ENCODE results near the gene ETS1. TPM values are rescaled to one million over a fixed set of nuclear protein-coding genes. Genes with fewer than 3 reads are reported as not detected.

ETS1 gene
- total and polyA plus RNA-seq, 5 donors = 24.5 to 60.6 (median 50.6) TPM

DNA sequence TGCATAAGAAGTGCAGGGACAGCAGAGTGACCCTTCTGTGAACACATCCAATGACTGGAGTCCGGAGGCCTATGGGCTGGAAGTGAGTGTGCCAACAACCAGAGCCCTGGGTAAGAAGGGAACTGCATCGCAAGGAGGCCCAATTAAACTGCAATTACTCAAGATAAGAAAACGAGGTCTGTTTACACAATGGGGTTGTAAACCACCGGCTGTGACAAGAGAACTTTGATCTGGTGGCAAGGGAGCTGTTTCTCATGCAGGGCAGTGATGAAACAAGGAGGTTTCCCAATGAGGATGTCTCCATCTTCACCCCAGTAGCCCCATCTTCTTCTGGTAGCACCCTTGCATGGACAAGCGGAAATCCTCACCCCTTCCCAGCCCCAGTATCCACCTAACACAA lies 21.5 kb downstream of the ETS1 start:
- H3K27me3 ChIP-seq (ENCODE audit: control insufficient read depth, insufficient read depth) = no peaks in the 10 kb centered on the region
- DNase-seq (no peak), ATAC-seq (no peak)
- 68% methylated on average over 5 of the region's 5 CpGs for WGBS
- intact Hi-C loops (cut with DNase I) = no loop called here
- no peaks in the 10 kb centered on the region for H3K9me3 ChIP-seq (ENCODE audit: control insufficient read depth, low read length)
- no peak overlapping the region for H3K27ac ChIP-seq (ENCODE audit: low read length)
- H3K4me3 ChIP-seq (ENCODE audit: low read length) = no peak overlapping the region
- H3K4me1 ChIP-seq (ENCODE audit: control insufficient read depth, insufficient read depth, low read length) = peaks cover 3% of the 10 kb centered on the region

DNA sequence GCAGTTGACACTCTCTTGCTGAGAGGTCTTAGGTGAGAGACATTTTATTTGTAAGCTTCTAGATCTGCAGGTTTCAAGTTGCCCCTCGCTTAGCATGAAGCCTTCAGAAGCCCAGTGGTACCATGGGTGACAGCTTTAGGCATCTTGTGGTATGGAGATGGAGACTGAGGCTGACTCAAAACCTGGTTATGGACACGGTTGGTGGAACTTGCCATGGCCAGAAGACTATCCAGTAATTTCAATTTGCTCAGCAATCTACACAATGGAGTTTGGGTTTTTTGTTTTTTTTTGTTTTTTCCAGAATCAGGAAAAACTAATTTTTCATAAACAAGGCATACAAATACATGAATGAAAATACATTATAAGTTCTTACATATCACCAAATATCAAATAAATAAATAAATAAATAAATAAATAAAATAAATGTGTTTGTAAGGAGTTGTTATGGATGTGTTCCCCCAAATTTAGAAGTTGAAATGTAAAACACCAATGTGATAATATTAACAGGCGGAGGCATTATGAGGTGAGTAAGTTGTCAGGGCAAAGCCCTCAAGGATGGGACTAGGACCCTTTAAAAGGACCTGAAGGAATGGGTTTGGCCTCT lies 22.6 kb downstream of the ETS1 start:
- Histone ChIP-seq H3K4me3 (ENCODE audit: low read length) (no peak overlapping the region), H3K4me1 (ENCODE audit: control insufficient read depth, insufficient read depth, low read length) (peaks cover 3% of the 10 kb centered on the region), H3K27me3 (ENCODE audit: control insufficient read depth, insufficient read depth) (no peaks in the 10 kb centered on the region), H3K9me3 (ENCODE audit: control insufficient read depth, low read length) (no peaks in the 10 kb centered on the region), H3K27ac (ENCODE audit: low read length) (peak overlapping the region; percentile 3)
- WGBS = 88% methylated on average over 3 of the region's 3 CpGs
- DNase-seq = no peak
- intact Hi-C loops (cut with DNase I) = no loop called here
- no peak for ATAC-seq

DNA sequence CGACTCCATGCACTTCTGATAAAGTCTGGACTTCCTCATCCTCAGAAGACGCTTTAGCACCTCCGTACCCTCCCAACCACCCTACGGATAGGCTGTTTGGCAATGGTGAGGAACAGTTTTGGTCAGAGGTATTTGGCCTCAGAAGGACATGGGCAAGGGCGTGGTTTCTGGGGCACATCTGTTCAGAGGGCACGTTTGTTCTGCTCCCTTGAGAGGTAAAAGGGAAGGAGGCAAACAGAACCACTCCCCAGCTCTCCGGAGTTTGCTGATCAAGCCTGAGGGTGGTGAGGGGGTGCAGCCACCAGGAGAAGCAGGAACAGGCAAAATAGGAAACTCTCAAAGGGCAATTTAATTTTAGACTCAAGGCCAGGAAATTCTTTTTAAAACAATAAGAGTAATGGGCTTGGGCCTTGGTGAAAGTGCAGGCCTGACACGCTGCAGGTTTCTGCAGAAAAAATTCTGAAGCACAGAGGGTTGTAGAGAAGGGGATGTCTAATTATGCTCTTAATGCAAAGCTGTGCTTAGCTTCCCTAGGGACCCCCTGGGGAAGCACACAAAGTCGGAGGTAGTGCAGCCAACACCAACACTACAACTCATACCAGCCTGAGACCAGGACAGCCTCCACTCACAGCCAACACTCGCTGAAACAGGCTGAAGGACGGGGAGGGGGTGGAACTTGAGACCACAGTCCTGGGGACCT lies 23.3 kb downstream of the ETS1 start:
- intact Hi-C loops (cut with DNase I) = no loop called here
- peak; percentile 30 to 40 for ATAC-seq
- no peak overlapping the region for H3K4me3 ChIP-seq (ENCODE audit: low read length)
- H3K4me1 ChIP-seq (ENCODE audit: control insufficient read depth, insufficient read depth, low read length) = peaks cover 3% of the 10 kb centered on the region
- DNase-seq = peak in 1 of 3 donors; percentile 35
- H3K9me3 ChIP-seq (ENCODE audit: control insufficient read depth, low read length) = no peaks in the 10 kb centered on the region
- peak overlapping the region; percentile 61 for H3K27ac ChIP-seq (ENCODE audit: low read length)
- 64% methylated on average over 11 of the region's 11 CpGs for WGBS
- H3K27me3 ChIP-seq (ENCODE audit: control insufficient read depth, insufficient read depth) = no peaks in the 10 kb centered on the region

DNA sequence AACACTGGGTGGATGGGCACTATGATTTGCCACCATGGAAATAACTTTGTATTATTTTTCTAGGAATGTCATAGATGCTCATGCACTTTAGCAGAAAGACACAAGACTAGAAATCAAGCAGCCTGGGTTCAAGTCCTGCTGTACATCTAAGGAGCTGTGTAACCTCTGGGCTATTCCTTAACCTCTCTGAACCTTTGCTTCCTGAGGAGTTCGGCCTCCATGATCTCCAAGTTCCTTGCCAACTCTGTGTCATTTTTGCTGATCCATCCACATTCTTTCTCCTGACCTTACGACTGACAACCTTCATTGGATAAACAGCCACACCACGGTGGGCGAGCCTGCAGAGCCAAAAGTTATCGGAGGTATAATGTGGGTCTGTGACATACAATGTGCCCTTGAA lies 24.1 kb downstream of the ETS1 start:
- ATAC-seq = no peak
- no peaks in the 10 kb centered on the region for H3K27me3 ChIP-seq (ENCODE audit: control insufficient read depth, insufficient read depth)
- H3K27ac ChIP-seq (ENCODE audit: low read length) = no peak overlapping the region
- peaks cover 3% of the 10 kb centered on the region for H3K4me1 ChIP-seq (ENCODE audit: control insufficient read depth, insufficient read depth, low read length)
- H3K4me3 ChIP-seq (ENCODE audit: low read length) = no peak overlapping the region
- intact Hi-C loops (cut with DNase I) = no loop called here
- H3K9me3 ChIP-seq (ENCODE audit: control insufficient read depth, low read length) = no peaks in the 10 kb centered on the region
- WGBS = 67% methylated on average over 5 of the region's 5 CpGs
- no peak for DNase-seq

DNA sequence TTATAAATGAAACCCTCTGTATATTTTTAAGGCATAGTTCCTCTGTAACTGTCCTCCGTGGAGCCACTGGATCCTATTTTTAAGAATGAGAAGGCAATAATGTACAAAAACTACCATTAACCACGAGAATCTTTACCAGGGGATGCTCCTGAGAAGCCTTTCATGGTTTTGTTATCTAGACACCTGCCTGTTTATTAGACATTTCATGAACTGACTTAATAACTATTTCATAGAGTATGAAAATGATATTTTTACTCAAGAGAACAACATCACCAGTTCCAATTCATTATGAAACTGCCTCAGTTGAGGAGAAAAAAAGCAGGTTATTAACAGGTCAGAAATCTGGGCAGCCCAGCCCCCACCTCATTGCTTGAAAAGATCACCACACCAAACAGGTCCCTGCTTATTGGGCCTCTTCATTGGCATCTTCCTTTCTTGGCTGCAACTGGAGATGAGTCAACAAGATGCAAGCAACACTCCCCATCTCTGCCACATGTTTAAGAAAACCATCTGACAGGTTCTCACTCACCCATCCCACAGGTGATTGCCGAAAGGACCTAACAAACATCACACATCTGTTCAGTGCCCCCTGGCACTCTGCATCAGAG lies 27.8 kb downstream of the ETS1 start:
- Histone ChIP-seq H3K4me1 (ENCODE audit: control insufficient read depth, insufficient read depth, low read length) (peaks cover under 1% of the 10 kb centered on the region), H3K9me3 (ENCODE audit: control insufficient read depth, low read length) (no peaks in the 10 kb centered on the region), H3K27me3 (ENCODE audit: control insufficient read depth, insufficient read depth) (no peaks in the 10 kb centered on the region), H3K4me3 (ENCODE audit: low read length) (no peak overlapping the region), H3K27ac (ENCODE audit: low read length) (no peak overlapping the region)
- intact Hi-C loops (cut with DNase I) = loop anchor here in 2 of 4 donors (10.0 kb wide), 3 partner anchors 65 to 265 kb away; no protein-coding TSS in a partner anchor
- 87% methylated on average over 3 of the region's 3 CpGs for WGBS
- ATAC-seq (no peak), DNase-seq (no peak)

DNA sequence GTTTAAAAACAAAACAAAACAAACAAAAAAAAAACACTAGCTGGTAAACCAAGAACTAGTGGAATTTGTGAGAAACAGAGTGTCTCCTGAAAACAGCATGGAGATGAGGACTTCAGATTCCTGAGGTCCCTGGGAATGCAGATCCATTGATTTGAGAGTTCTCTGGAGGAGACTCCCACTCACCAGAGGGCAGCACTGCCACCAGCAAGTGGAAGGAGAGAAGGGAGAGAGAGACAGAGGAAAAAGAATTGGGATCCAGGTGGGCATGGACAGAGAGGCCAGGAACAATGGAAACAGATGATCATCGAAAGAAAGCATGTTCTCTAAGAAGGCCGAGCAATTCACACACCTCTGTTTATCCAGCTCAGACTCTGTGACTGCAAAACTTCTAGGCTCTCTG lies 31.8 kb downstream of the ETS1 start:
- WGBS = 87% methylated on average over 2 of the region's 2 CpGs
- no peaks in the 10 kb centered on the region for H3K27me3 ChIP-seq (ENCODE audit: control insufficient read depth, insufficient read depth)
- H3K27ac ChIP-seq (ENCODE audit: low read length) = peak overlapping the region; percentile 38
- peaks cover 7% of the 10 kb centered on the region for H3K4me1 ChIP-seq (ENCODE audit: control insufficient read depth, insufficient read depth, low read length)
- peak in 1 of 3 donors; percentile 40 for DNase-seq
- no peak for ATAC-seq
- intact Hi-C loops (cut with DNase I) = loop anchor here in 2 of 4 donors (10.0 kb wide), 3 partner anchors 69 to 261 kb away; no protein-coding TSS in a partner anchor
- no peak overlapping the region for H3K4me3 ChIP-seq (ENCODE audit: low read length)
- H3K9me3 ChIP-seq (ENCODE audit: control insufficient read depth, low read length) = no peaks in the 10 kb centered on the region

DNA sequence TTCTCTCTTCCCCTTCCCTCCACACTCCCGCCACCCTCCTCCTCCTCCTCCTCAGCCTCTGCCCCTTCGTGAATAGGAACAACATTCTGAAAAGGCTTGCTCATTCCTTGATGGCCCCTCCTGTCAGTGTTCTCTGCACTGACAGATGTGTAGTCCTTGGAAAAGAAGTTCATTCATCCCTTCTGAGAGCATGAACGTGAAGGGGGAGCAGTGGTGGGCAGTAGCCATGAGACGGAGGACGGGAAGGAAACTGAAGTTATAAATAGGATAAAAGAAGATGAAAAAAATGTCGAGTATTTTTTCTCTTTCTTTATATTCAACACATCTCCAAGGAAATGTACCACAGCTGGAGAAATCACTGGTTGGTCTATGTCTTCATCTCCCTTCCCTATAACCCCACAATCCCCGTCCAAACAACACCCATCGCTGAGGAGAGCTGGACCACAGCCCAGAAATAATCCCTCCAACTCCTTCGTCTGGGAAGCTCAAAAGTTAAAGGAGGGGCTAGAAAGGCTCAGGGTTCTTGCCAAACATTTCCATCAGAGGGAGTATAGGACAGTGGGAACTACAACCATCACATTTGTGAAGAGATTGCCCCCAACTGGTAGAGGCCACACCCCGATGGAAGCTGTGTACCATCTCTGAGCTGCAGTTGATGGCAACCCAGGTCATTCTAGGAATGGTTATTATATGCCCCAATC lies 33.5 kb downstream of the ETS1 start:
- peaks cover 12% of the 10 kb centered on the region for H3K4me1 ChIP-seq (ENCODE audit: control insufficient read depth, insufficient read depth, low read length)
- H3K4me3 ChIP-seq (ENCODE audit: low read length) = no peak overlapping the region
- DNase-seq (no peak), ATAC-seq (peak; percentile 37 to 45)
- no peaks in the 10 kb centered on the region for H3K27me3 ChIP-seq (ENCODE audit: control insufficient read depth, insufficient read depth)
- intact Hi-C loops (cut with DNase I) = loop anchor here in 2 of 4 donors (10.0 kb wide), 3 partner anchors 71 to 259 kb away; no protein-coding TSS in a partner anchor
- H3K27ac ChIP-seq (ENCODE audit: low read length) = peak overlapping the region; percentile 21
- no peaks in the 10 kb centered on the region for H3K9me3 ChIP-seq (ENCODE audit: control insufficient read depth, low read length)
- 22% methylated on average over 10 of the region's 10 CpGs for WGBS

DNA sequence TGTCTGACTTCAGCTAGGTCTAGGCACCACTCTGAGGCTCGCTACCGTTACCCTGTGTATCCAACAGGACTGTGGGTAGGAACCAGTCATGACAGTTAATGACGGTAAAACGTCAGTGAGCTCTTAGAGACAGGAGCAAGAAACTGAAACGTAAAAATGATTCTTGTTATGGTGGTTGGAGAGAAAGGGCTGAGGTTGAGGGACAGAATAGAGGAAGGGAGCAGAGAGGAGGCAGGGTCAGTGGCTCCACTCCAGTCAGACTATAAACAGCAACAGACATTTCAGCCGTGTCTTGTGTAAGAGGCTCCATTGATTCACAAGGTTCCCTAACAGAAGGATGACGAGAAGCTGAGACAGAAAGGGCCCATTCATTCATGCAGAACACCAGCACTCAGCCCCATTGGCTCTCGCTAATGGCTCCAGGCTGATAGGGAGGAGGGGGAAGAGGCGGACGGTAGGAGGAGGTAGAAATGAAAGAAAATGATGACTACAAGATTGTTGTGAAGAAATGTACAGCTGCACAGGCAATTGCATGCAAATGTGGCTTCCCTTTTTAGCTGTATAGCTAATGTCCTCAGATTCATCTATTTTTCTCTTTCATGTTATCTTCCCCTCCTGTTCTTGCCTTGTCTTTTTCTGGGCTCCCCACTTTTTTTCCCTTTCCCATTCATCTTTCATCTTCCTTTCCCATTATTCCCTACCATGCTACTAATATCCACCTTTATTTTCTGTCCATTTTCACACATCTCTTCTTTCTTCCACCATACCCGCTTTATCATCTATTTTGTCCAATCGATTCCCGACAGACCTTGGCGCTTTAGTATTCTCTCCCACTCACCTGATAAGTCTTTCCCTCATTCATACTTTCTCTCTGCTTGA lies 34.3 kb downstream of the ETS1 start:
- ATAC-seq (peak; percentile 17 to 35), DNase-seq (peak in 1 of 3 donors; percentile 35)
- Histone ChIP-seq H3K4me3 (ENCODE audit: low read length) (no peak overlapping the region), H3K9me3 (ENCODE audit: control insufficient read depth, low read length) (no peaks in the 10 kb centered on the region), H3K4me1 (ENCODE audit: control insufficient read depth, insufficient read depth, low read length) (peaks cover 12% of the 10 kb centered on the region), H3K27ac (ENCODE audit: low read length) (peak overlapping the region; percentile 15), H3K27me3 (ENCODE audit: control insufficient read depth, insufficient read depth) (no peaks in the 10 kb centered on the region)
- intact Hi-C loops (cut with DNase I) = loop anchor here in 2 of 4 donors (10.0 kb wide), 3 partner anchors 72 to 258 kb away; no protein-coding TSS in a partner anchor
- WGBS = 60% methylated on average over 14 of the region's 14 CpGs

DNA sequence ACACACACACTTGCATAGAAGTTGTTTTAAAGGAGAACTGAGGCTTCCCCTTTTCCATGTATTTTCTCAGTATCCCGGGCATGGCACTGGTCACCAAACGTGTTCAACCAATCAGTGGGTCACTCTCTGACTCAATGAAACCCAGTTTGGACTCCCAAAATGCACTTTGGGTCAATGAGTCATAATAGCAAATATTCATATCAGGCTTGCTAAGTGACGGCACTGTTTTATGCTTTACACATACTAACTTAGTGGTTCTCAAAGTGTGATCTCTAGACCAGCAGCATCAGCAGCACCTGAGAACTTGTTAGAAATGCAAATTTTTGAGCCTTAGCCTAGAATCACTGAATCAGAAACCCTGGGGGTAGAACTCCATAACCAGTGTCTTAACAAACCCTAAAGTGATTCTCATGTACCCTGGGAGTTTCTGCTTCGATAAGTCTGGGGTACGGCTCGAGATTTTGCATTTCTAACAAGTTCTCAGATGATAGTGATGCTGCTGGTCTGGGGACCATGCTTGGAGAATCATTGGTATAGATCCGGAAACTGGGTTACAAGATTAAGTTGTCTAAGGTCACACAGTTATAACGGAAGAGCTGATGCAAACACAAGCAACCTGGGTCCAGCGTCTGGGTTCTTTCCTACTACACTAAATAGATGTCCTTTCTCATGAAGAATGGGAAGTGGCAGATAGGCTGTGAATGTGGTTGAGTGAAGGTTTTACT lies 35.6 kb downstream of the ETS1 start:
- intact Hi-C loops (cut with DNase I) = loop anchor here in 2 of 4 donors (10.0 kb wide), 3 partner anchors 73 to 257 kb away; no protein-coding TSS in a partner anchor

More for the DNA sequence above, 35.6 kb downstream of the ETS1 start:
- no peak overlapping the region for H3K27ac ChIP-seq (ENCODE audit: low read length)
- ATAC-seq = no peak
- H3K9me3 ChIP-seq (ENCODE audit: control insufficient read depth, low read length) = no peaks in the 10 kb centered on the region
- no peak for DNase-seq
- 89% methylated on average over 9 of the region's 9 CpGs for WGBS
- peaks cover 13% of the 10 kb centered on the region for H3K4me1 ChIP-seq (ENCODE audit: control insufficient read depth, insufficient read depth, low read length)
- H3K4me3 ChIP-seq (ENCODE audit: low read length) = no peak overlapping the region
- H3K27me3 ChIP-seq (ENCODE audit: control insufficient read depth, insufficient read depth) = no peaks in the 10 kb centered on the region

Data from right cardiac atrium (tissue), 5 donors.